Inflammatory macrophage treated with lipopolysaccharide for 4 hours (primary cell): Measurements from ENCODE around the gene CRCP.
"Not testable (repeated sequence)": the region's sequence is repeated elsewhere in the genome, so short reads cannot be mapped to it uniquely, and the experiment has no call there.

Source experiments
- DNase-seq: peaks from one replicate; pipeline ENCODE4 v3.0.0-alpha.2; 2020

CRCP gene

DNA sequence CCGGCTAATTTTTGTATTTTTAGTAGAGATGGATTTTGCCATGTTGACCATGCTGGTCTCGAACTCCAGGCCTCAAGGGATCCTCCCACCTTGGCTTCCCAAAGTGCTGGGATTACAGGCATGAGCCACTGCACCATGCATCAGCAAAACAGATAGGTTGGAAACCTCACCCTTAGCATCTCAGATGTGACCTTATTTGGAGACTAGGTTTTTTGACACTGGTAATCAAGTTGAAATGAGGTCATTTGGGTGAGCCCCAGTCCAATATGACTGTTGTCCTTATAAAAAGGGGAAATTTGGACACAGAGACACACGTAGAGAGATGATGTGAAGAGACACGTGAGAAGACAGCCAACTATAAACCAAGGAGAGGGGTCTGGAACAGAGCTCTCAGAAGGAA is 48.0 kb downstream of the CRCP start:
- no peak for DNase-seq

DNA sequence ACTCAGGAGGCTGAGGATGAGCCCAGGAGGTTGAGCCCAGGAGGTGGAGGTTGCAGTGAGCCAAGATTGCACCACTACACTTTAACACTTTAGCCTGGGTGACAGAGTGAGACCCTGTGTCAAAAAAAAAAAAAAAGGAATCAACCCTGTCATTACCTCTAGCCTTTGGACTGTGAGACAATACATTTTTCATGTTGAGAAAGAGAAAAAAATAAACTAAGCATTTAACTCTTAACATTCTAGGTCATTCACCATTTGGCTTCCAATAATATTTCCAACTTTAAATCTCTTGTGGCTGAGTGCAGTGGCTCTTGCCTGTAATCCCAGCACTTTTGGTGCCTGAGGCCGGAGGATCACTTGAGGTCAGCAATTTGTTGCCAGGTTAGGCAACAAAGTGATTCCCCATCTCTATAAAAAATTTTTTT is 48.6 kb downstream of the CRCP start:
- DNase-seq = no peak

- no peak for DNase-seq
Measured at GRCh38 chr7:66164356-66164755, 49.7 kb downstream of the CRCP start.

DNA sequence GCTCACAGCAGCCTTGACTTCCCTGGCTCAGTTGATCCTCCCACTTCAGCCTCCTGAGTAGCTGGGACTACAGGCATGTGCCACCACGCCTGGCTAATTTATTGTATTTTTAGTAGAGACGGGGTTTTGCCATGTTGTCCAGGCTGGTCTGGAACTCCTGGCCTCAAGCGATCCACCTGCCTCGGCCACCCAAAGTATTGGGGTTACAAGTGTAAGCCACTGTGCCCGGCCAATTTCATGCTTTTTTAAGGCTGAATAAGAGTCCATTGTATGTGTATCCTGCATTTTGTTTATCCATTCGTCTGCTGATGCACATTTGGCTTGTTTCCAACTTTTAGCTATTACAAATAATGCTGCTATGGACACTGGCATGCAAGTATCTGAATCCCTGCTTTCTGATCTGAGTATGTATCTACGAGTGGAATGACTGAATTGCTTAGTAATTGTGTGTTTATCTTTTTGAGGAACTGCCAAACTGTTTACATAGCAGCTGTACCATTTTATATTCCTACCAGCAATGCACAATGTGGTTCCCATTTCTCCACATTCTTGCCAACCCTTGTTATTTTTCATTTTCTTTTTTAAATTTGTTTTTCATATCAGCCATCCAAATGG is 53.2 kb downstream of the CRCP start:
- peak; percentile 6 for DNase-seq

- DNase-seq = no peak
Measured at GRCh38 chr7:66169616-66170015, 55.0 kb downstream of the CRCP start.

- DNase-seq = no peak
Measured at GRCh38 chr7:66170309-66171231, 55.9 kb downstream of the CRCP start.

DNA sequence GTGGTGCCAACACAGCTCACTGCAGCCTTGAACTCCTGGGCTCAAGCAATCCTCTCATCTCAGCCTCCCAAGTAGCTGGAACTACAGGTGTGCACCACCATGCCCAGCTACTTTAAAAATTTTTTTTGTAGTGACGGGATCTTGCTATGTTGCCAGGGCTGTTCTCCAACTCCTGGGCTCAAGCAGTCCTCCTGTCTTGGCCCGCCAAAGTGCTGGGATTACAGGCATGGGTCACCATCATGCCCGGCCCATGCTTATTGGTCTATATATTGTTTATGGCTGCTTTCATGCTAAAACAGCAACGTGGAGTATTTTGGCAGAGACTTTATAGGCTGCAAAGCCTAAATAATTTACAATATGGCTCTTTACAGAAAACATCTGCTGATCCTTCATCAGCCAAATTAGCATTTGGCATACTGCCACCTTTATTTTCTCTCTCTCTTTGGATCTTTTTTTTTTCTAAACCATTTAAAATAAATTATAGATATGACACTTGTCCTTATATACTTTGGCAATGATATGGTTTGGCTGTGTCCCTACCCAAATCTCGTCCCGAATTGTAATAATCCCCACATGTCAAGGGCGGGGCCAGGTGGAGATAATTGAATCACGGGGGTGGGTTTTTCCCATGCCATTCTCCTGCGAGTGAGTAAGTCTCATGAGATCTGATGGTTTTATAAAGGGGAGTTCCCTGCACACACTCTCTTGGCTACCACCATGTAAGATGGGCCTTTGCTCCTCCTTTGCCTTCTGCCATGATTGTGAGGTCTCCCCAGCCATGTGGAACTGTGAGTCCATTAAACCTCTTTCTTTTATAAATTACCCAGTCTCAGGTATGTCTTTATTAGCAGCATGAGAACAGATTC is 58.1 kb downstream of the CRCP start:
- not testable (repeated sequence) for DNase-seq

GRCh38 chr7:66173856-66174255 is 59.2 kb downstream of the CRCP start:
- DNase-seq = no peak

GRCh38 chr7:66175006-66175405 is 60.4 kb downstream of the CRCP start:
- DNase-seq = not testable (repeated sequence)

GRCh38 chr7:66176914-66177313 is 62.3 kb downstream of the CRCP start:
- DNase-seq = no peak

GRCh38 chr7:66178258-66178657 is 63.6 kb downstream of the CRCP start:
- no peak for DNase-seq

DNA sequence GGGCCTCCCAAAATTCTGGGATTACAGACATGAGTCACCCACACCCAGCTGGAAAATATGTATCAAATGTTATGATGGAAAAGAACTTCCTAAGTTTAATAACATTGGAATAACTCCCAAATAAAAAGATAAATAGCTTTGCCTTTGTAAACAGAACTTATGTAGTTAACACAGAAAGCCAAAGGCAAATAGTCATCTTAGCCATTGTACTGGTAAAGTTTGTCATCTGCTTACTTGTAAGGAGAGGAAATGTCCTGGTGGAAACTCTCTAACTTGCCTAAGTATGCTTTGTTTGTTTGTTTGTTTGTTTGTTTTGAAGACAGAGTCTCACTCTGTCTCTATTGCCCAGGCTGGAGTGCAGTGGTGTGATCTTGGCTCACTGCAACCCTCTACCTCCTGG is 66.7 kb downstream of the CRCP start:
- DNase-seq = no peak

GRCh38 chr7:66181845-66182244 is 67.2 kb downstream of the CRCP start:
- DNase-seq = no peak

DNA sequence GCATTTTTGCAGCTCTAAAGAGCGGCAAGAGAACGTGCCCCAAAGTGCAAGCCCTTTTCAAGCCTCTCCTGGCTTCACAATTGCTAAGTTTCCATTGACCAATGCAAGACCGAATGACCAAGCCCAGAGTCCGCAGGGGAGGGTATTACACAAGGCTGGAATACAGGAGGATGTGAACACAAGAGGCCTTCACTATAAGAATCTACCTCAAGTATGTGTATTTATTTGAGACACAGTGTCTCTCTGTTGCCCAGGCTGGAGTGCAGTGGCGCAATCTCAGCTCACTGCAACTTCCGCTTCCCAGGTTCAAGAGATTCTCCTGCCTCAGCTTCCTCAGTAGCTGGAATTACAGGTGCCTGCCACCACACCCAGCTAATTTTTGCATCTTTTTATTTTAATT is 68.3 kb downstream of the CRCP start:
- no peak for DNase-seq

- no peak for DNase-seq
Measured at GRCh38 chr7:66183700-66184099, 69.1 kb downstream of the CRCP start.

DNA sequence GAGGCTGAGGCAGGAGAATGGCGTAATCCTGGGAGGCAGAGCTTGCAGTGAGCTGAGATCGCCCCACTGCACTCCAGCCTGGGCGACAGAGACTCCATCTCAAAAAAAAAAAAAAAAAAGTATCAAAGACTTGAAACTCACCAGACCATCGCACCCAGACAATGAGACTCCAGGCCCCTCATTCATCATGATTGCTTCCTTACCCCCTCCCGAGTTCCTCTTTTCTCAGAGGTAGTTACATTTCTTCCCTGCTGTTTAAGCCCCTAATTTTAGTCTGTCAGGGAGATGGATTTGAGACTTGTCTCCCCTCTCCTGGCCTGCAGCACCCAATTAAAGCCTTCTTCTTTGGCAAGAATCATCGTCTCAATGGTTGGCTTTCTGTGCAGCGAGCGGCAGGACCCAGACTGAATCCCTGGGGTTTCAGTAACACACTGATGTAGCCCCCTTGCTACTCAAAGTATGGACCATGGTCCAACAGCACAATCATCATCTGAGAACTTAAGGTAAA is 71.1 kb downstream of the CRCP start:
- no peak for DNase-seq

DNA sequence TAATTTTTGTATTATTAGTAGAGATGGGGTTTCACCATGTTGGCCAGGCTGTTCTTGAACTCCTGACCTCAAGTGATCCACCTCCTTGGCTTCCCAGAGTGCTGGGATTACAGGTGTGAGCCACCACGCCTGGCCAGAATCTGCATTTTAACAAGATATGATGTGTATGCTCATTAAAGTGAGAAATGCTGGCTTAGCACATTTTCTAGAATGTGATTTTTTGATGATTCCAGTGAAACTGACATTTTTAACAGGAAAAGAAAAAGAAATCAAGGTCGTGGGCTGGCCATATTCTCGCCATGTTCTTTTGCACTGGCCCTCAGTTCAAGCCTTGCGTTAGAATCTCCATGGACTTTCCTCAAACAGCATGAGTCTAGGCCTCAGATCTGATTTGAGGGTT is 72.3 kb downstream of the CRCP start:
- no peak for DNase-seq

DNA sequence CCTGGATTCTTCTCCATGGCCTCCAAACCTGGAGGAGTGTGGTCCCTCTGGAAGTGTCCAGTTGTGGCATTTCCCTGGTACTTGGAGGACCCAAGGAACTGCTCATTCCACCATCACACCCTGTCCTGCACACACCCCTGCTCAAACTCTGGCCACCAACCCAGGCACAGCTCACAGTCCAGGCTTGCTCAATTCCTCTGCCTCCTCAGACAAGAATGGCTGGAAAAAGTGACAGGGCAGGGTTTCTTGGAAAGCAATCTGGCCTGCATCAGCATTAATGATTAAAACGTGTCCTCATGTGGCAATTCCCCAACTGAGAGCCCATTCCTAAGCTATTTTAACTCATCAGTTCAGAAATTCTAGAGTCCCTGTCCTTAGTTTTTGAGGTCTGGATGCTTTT is 73.3 kb downstream of the CRCP start:
- no peak for DNase-seq

GRCh38 chr7:66188645-66189044 is 74.0 kb downstream of the CRCP start:
- no peak for DNase-seq

DNA sequence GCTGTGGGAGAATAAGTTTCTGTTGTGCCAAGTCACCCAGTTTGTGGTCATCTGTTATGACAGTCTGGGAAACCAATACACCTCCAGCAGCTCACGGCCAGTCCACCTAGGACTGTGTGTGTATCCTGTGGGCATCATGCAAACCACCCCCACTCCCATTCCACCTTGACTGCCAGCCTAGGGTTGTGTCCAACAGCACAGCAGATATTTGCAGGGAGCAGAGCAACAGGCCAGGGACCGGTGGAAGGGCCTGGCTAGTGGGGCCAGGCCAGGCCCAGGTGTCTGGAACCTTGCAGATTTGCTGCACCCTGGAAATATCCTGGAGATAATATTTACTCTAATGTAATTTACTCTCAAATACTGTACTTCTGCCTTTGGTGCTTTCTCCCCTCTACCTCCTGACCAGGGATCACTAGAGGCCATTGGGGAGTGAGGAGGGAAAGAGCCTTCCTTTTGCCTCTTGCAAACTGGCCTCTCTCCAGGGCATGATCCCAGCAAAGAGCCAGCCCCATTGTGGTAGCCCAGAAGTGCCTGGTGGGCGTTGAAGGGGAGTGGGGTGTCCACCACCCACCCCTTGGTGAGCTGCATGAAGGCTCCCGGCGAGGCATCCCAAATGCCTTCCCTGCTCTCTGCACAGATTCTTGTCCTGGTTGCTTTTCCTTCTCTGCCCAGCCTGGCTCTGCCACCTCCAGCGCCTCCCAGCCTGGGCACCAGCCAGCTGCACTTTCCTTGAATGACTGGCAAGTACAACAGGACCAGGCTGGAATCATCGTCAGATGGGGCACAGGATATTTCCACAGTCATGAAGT is 75.3 kb downstream of the CRCP start:
- DNase-seq = no peak

GRCh38 chr7:66190504-66190857 is 75.8 kb downstream of the CRCP start:
- no peak for DNase-seq

- DNase-seq = no peak
Measured at GRCh38 chr7:66193146-66193725, 78.6 kb downstream of the CRCP start.
